Measurements from ENCODE around the gene U2AF2. TPM values are rescaled to one million over a fixed set of nuclear protein-coding genes. Genes with fewer than 3 reads are reported as not detected.

The U2AF2 gene
- total RNA-seq, 1 experiment from 2014 or later = 321 TPM

DNA sequence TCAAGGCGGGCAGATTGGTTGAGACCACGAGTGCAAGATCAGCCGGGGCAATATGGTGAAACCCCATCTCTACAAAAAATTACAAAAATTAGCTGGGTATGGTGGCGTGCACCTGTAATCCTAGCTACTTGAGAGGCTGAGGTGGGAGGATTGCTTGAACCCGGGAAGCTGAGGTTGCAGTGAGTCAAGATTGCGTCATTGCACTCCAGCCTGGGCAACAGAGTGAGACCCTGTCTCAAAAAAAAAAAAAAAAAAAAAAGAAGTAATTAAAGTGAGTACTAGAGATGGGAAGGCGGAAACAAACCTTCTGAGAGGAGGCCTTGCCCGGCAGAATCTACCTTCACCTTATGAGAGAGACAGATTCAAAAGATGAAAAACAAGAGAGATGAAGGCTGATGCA is 68.7 kb downstream of the U2AF2 start:
- no peak overlapping the region for H3K4me3 Mint-ChIP-seq
- H3K23me2 ChIP-seq (ENCODE audit: insufficient read length, low read depth, low read length, poor library complexity, severe bottlenecking) = no peaks in the 10 kb centered on the region
- no peak overlapping the region for H2BK20ac ChIP-seq (ENCODE audit: low read depth, low read length, poor library complexity, severe bottlenecking)
- no peak overlapping the region for H3K4ac ChIP-seq (ENCODE audit: low read depth, low read length)
- no peak overlapping the region for H4K91ac ChIP-seq (ENCODE audit: insufficient read length, low read depth, low read length)
- no peak overlapping the region for H3K14ac ChIP-seq (ENCODE audit: insufficient read depth, low read length)
- DNase-seq = no peak
- no peak overlapping the region for H3K4me2 ChIP-seq (ENCODE audit: insufficient read depth, insufficient read length, low read length)
- H3K18ac ChIP-seq (ENCODE audit: insufficient read length, low read depth, low read length) = no peak overlapping the region
- peaks cover 14% of the 10 kb centered on the region for H3K27me3 Mint-ChIP-seq (ENCODE audit: low read depth)
- no peak overlapping the region for H3K27ac ChIP-seq (ENCODE audit: insufficient read length, low read depth, low read length)
- no peak overlapping the region for H4K5ac ChIP-seq (ENCODE audit: insufficient read length, low read depth, low read length)
- peaks cover 4 to 43% (median 13%) of the 10 kb centered on the region in 3 experiments; a peak in 6 of 7 replicates for H3K36me3 Mint-ChIP-seq (ENCODE audit: insufficient read depth in 1 of 3, low read depth in 3 of 3)
- no peaks in the 10 kb centered on the region for H3K79me1 ChIP-seq (ENCODE audit: insufficient read depth, low read depth, low read length, poor library complexity, severe bottlenecking)
- H2AFZ ChIP-seq (ENCODE audit: low read length) = no peak overlapping the region
- no peaks in the 10 kb centered on the region for H3K4me1 ChIP-seq (ENCODE audit: insufficient read depth, low read length)
- H2BK120ac ChIP-seq (ENCODE audit: low read depth, low read length, poor library complexity, severe bottlenecking) = no peak overlapping the region
- no peak overlapping the region for H2BK12ac ChIP-seq (ENCODE audit: insufficient read length, low read depth, low read length)
- peaks cover 81% of the 10 kb centered on the region for H3K9me3 ChIP-seq (ENCODE audit: control insufficient read depth, low read depth, low read length)
- TF ChIP-seq, protein P1, sequence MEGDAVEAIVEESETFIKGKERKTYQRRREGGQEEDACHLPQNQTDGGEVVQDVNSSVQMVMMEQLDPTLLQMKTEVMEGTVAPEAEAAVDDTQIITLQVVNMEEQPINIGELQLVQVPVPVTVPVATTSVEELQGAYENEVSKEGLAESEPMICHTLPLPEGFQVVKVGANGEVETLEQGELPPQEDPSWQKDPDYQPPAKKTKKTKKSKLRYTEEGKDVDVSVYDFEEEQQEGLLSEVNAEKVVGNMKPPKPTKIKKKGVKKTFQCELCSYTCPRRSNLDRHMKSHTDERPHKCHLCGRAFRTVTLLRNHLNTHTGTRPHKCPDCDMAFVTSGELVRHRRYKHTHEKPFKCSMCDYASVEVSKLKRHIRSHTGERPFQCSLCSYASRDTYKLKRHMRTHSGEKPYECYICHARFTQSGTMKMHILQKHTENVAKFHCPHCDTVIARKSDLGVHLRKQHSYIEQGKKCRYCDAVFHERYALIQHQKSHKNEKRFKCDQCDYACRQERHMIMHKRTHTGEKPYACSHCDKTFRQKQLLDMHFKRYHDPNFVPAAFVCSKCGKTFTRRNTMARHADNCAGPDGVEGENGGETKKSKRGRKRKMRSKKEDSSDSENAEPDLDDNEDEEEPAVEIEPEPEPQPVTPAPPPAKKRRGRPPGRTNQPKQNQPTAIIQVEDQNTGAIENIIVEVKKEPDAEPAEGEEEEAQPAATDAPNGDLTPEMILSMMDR (conservative IDR thresholded peaks at IDR 0.05) = no peak
- no peak overlapping the region for H2BK5ac ChIP-seq (ENCODE audit: insufficient read length, low read length)
- no peaks in the 10 kb centered on the region for H3K27me3 ChIP-seq (ENCODE audit: insufficient read depth, low read length)
- WGBS (ENCODE audit: extremely low coverage, insufficient read length, low lambda C conversion rate) = no CpG with 5 or more reads among the region's 8 CpGs
- no peak overlapping the region for H3K27ac Mint-ChIP-seq
- H3K4me1 Mint-ChIP-seq = no peaks in the 10 kb centered on the region
- no peak overlapping the region for H3K9ac ChIP-seq (ENCODE audit: extremely low read depth, insufficient read length, low read length)
- no peak overlapping the region for H3K23ac ChIP-seq (ENCODE audit: insufficient read length, low read depth, low read length)
- H2BK15ac ChIP-seq (ENCODE audit: low read depth, low read length) = no peak overlapping the region
- no peaks in the 10 kb centered on the region for H3K79me2 ChIP-seq (ENCODE audit: insufficient read depth, low read length)
- no peak overlapping the region for H3K56ac ChIP-seq (ENCODE audit: insufficient read length, low read depth, low read length)
- H4K8ac ChIP-seq (replicated peaks; ENCODE audit: insufficient read length, low read depth, low read length) = no peak overlapping the region
- H3K9me3 Mint-ChIP-seq = peaks cover 90 to 95% of the 10 kb centered on the region in 2 experiments
- no peak overlapping the region for H3T11ph ChIP-seq (ENCODE audit: low read length)
- H2AK5ac ChIP-seq (ENCODE audit: insufficient read length, low read length) = no peak overlapping the region
- H4K20me1 ChIP-seq (ENCODE audit: control insufficient read depth, insufficient read depth, insufficient read length) = no peaks in the 10 kb centered on the region

Other genes starting within 250 kb of the U2AF2 start
- 391 and 393 TPM in 2 replicates for gene UBE2S, start 247.2 kb upstream of the U2AF2 start, total RNA-seq (2021)
- 0.31 TPM in 2 replicates for gene SHISA7, start 211.7 kb upstream of the U2AF2 start, total RNA-seq (2021)
- 68.2 and 72.2 TPM in 2 replicates for gene ISOC2, start 193.4 kb upstream of the U2AF2 start, total RNA-seq (2021)
- gene C19orf85, start 190.3 kb upstream of the U2AF2 start, total RNA-seq (2021) = 1.2 and 2.1 TPM in 2 replicates
- gene ZNF628, start 178.4 kb upstream of the U2AF2 start, total RNA-seq (2021) = 16.5 and 16.6 TPM in 2 replicates
- 48.7 and 51.2 TPM in 2 replicates for gene NAT14, start 169.8 kb upstream of the U2AF2 start, total RNA-seq (2021)
- 2.5 and 3.2 TPM in 2 replicates for gene SSC5D, start 166.6 kb upstream of the U2AF2 start, total RNA-seq (2021)
- 2.5 and 2.8 TPM in 2 replicates for gene SBK2, start 117.9 kb upstream of the U2AF2 start, total RNA-seq (2021)
- 0.48 and 0.70 TPM in 2 replicates for gene SBK3, start 109.5 kb upstream of the U2AF2 start, total RNA-seq (2021)
- 19.9 and 21.5 TPM in 2 replicates for gene ZNF579, start 74.2 kb upstream of the U2AF2 start, total RNA-seq (2021)
- 21.5 and 25.2 TPM in 2 replicates for gene FIZ1, start 55.5 kb upstream of the U2AF2 start, total RNA-seq (2021)
- 2.9 and 3.0 TPM in 2 replicates for gene ZNF524, start 54.7 kb upstream of the U2AF2 start, total RNA-seq (2021)
- gene ZNF865, start 49.4 kb upstream of the U2AF2 start, total RNA-seq (2021) = 13.8 and 14.3 TPM in 2 replicates
- gene ZNF784, start 30.5 kb upstream of the U2AF2 start, total RNA-seq (2021) = 9.9 and 10.7 TPM in 2 replicates
- gene ZNF580, start 14.0 kb upstream of the U2AF2 start, total RNA-seq (2021) = 22.4 and 22.8 TPM in 2 replicates
- 65.1 and 68.0 TPM in 2 replicates for gene ZNF581, start 11.4 kb upstream of the U2AF2 start, total RNA-seq (2021)
- 19.9 and 20.0 TPM in 2 replicates for gene CCDC106, start 6.8 kb upstream of the U2AF2 start, total RNA-seq (2021)
- gene EPN1, start 20.2 kb downstream of the U2AF2 start, total RNA-seq (2021) = 158 and 159 TPM in 2 replicates
- not detected in 2 replicates for gene NLRP9, start 83.4 kb downstream of the U2AF2 start, total RNA-seq (2021)
- gene RFPL4A, start 104.1 kb downstream of the U2AF2 start, total RNA-seq (2021) = not detected in 2 replicates
- not detected in 2 replicates for gene RFPL4AL1, start 114.1 kb downstream of the U2AF2 start, total RNA-seq (2021)
- not detected in 2 replicates for gene NLRP11, start 177.0 kb downstream of the U2AF2 start, total RNA-seq (2021)
- gene NLRP4, start 181.5 kb downstream of the U2AF2 start, total RNA-seq (2021) = not detected in 2 replicates